Measurements from ENCODE around the gene PRKACA. TPM values are rescaled to one million over a fixed set of nuclear protein-coding genes. Genes with fewer than 3 reads are reported as not detected.

The PRKACA gene
- total and polyA plus RNA-seq, 8 donors, result 81.5 to 118 (median 93.7) TPM

GRCh38 chr19:14164724-14165493 is 47.3 kb upstream of the PRKACA start:
- Histone ChIP-seq H3K27ac (no peak overlapping the region), H3K27me3 (peaks cover 0 to 26% of the 10 kb centered on the region in 2 donors), H3K9me3 (no peaks in the 10 kb centered on the region), H3K4me3 (no peak overlapping the region), H3K4me1 (peaks cover 4 to 21% of the 10 kb centered on the region in 2 donors), H3K36me3 (peaks cover 0 to 10% of the 10 kb centered on the region in 2 donors)
- TF ChIP-seq CTCF (IDR thresholded peaks at IDR 0.05), result no peak
- intact Hi-C loops (cut with DNase I), result no loop called here
- DNase-seq (peak in 1 of 4 donors; percentile 55), ATAC-seq (no peak)

GRCh38 chr19:14164082-14164481 is 46.5 kb upstream of the PRKACA start:
- no peak for TF ChIP-seq CTCF (IDR thresholded peaks at IDR 0.05)
- Histone ChIP-seq H3K27me3 (peaks cover 0 to 26% of the 10 kb centered on the region in 2 donors), H3K4me3 (no peak overlapping the region), H3K4me1 (peaks cover 4 to 21% of the 10 kb centered on the region in 2 donors), H3K36me3 (peaks cover 0 to 10% of the 10 kb centered on the region in 2 donors), H3K9me3 (no peaks in the 10 kb centered on the region), H3K27ac (no peak overlapping the region)
- no peak for ATAC-seq
- no peak for DNase-seq
- intact Hi-C loops (cut with DNase I), result no loop called here

GRCh38 chr19:14162871-14163297 is 45.3 kb upstream of the PRKACA start:
- H3K4me3 ChIP-seq, result no peak overlapping the region
- TF ChIP-seq CTCF (IDR thresholded peaks at IDR 0.05), result no peak
- DNase-seq, result peak in 1 of 4 donors; percentile 69
- peaks cover 0 to 19% of the 10 kb centered on the region in 2 donors for H3K36me3 ChIP-seq
- no peaks in the 10 kb centered on the region for H3K9me3 ChIP-seq
- H3K27ac ChIP-seq, result no peak overlapping the region
- H3K27me3 ChIP-seq, result peaks cover 0 to 23% of the 10 kb centered on the region in 2 donors
- peaks cover 4 to 18% of the 10 kb centered on the region in 2 donors for H3K4me1 ChIP-seq
- no peak for ATAC-seq
- intact Hi-C loops (cut with DNase I), result no loop called here

- ATAC-seq (no peak), DNase-seq (peak in 1 of 4 donors; percentile 81)
- Histone ChIP-seq H3K9me3 (no peaks in the 10 kb centered on the region), H3K4me3 (no peak overlapping the region), H3K27me3 (peaks cover 0 to 7% of the 10 kb centered on the region in 2 donors), H3K4me1 (peaks cover 0 to 2% of the 10 kb centered on the region in 2 donors), H3K36me3 (peaks cover 0 to 35% of the 10 kb centered on the region in 2 donors), H3K27ac (no peak overlapping the region)
- TF ChIP-seq CTCF (IDR thresholded peaks at IDR 0.05), result no peak
- intact Hi-C loops (cut with DNase I), result no loop called here
Observed at GRCh38 chr19:14161305-14161704, 43.7 kb upstream of the PRKACA start.

GRCh38 chr19:14160017-14160703 is 42.6 kb upstream of the PRKACA start:
- intact Hi-C loops (cut with DNase I), result no loop called here
- Histone ChIP-seq H3K36me3 (peaks cover 0 to 47% of the 10 kb centered on the region in 2 donors), H3K4me1 (no peaks in the 10 kb centered on the region), H3K4me3 (no peak overlapping the region), H3K9me3 (no peaks in the 10 kb centered on the region), H3K27ac (no peak overlapping the region), H3K27me3 (no peaks in the 10 kb centered on the region)
- ATAC-seq, result no peak
- DNase-seq, result peak in 1 of 4 donors; percentile 79
- no peak for TF ChIP-seq CTCF (IDR thresholded peaks at IDR 0.05)

All from left lung (tissue), 10 donors.